ENCODE measurements around the gene SLC25A21.

Gene SLC25A21

DNA sequence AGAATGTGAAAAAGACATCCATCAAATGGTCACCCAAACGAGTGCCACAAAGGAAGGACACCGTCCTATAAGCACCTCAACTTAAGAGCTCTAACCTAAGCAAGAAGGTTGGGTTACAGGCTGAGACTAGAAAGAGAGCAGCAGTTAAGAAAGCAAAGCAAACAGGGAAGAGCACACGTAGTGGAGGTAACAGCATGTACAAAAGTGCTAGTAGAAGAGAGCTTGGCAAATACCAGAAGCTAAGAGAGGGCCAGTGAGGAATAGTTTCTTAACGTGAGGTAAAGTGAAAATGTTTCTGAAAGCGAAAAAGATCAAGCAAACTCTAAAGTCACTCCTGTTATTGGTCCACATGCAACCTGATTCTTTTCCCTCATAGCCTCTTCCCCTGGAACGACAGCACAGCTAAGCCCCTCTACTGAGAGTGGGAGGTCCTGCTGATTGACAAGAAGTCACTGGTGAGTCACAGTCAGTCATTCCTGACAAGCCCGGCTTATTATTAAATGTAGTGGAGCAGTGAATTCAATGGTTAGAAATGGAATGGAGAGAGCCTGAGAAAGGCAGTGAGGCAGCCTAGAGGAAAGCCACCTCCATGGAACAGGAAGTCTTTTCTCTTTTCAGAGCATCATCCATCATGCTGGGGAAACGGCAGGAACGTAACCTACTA lies 204.4 kb downstream of the SLC25A21 start:
- 75 to 81% methylated on average over 6 to 9 of the region's 9 CpGs for WGBS, 2 experiments (ENCODE audit: insufficient coverage in 2 of 2)
- Histone ChIP-seq H3K36me3 (ENCODE audit: control insufficient read depth, insufficient read depth, low read length) (no peaks in the 10 kb centered on the region), H3K9me3 (ENCODE audit: control insufficient read depth, low read length) (no peaks in the 10 kb centered on the region)

GRCh38 chr14:36955967-36956366 lies 216.4 kb downstream of the SLC25A21 start:
- Histone ChIP-seq H3K4me3 (ENCODE audit: extremely low read depth, insufficient read depth, low read length, poor library complexity, severe bottlenecking) (no peak overlapping the region), H3K4me1 (ENCODE audit: control insufficient read depth, insufficient read depth, low read length, poor library complexity, severe bottlenecking) (peaks cover 3% of the 10 kb centered on the region), H3K36me3 (ENCODE audit: control insufficient read depth, insufficient read depth, low read length) (no peaks in the 10 kb centered on the region), H3K27ac (ENCODE audit: low read depth, low read length, severe bottlenecking) (no peak overlapping the region), H3K9me3 (ENCODE audit: control insufficient read depth, low read length) (no peaks in the 10 kb centered on the region)
- WGBS, 2 experiments (ENCODE audit: insufficient coverage in 2 of 2), result 92% methylated on average over 5 of the region's 7 CpGs; no CpG with 5 or more reads in 1 of the 2 experiments

More for the DNA sequence above, 204.4 kb downstream of the SLC25A21 start:
- Histone ChIP-seq H3K4me1 (ENCODE audit: control insufficient read depth, insufficient read depth, low read length, poor library complexity, severe bottlenecking) (no peaks in the 10 kb centered on the region), H3K27ac (ENCODE audit: low read depth, low read length, severe bottlenecking) (no peak overlapping the region), H3K4me3 (ENCODE audit: extremely low read depth, insufficient read depth, low read length, poor library complexity, severe bottlenecking) (no peak overlapping the region)

- Histone ChIP-seq H3K27ac (ENCODE audit: low read depth, low read length, severe bottlenecking) (no peak overlapping the region), H3K4me3 (ENCODE audit: extremely low read depth, insufficient read depth, low read length, poor library complexity, severe bottlenecking) (no peak overlapping the region), H3K4me1 (ENCODE audit: control insufficient read depth, insufficient read depth, low read length, poor library complexity, severe bottlenecking) (peaks cover 3% of the 10 kb centered on the region), H3K36me3 (ENCODE audit: control insufficient read depth, insufficient read depth, low read length) (no peaks in the 10 kb centered on the region), H3K9me3 (ENCODE audit: control insufficient read depth, low read length) (no peaks in the 10 kb centered on the region)
These were observed 217.0 kb downstream of the SLC25A21 start for GRCh38 chr14:36955376-36955775.

DNA sequence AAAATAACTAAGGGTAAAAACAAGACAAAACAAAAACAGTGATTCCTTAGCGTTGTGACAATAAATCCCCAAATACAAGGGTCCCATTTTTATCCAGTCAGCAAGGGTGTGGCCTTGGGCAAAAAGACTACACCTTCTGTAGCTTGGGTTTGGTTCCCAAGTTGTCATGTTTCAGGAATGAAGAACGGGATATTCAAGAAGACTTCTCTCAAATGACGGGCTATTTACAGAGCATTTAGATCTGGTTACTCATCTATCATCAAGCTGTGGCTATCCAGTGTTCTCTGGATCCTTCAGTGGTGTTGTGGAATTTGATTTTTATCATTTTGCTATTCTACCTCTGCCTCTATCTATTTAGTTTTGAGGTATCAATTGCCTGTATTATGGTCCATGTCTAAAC lies 219.7 kb downstream of the SLC25A21 start:
- Histone ChIP-seq H3K36me3 (ENCODE audit: control insufficient read depth, insufficient read depth, low read length) (no peaks in the 10 kb centered on the region), H3K4me3 (ENCODE audit: extremely low read depth, insufficient read depth, low read length, poor library complexity, severe bottlenecking) (no peak overlapping the region), H3K4me1 (ENCODE audit: control insufficient read depth, insufficient read depth, low read length, poor library complexity, severe bottlenecking) (no peaks in the 10 kb centered on the region), H3K9me3 (ENCODE audit: control insufficient read depth, low read length) (no peaks in the 10 kb centered on the region), H3K27ac (ENCODE audit: low read depth, low read length, severe bottlenecking) (no peak overlapping the region)
- WGBS, 2 experiments (ENCODE audit: insufficient coverage in 2 of 2), result 83 to 90% methylated on average over 2 of the region's 3 CpGs

- H3K4me3 ChIP-seq (ENCODE audit: extremely low read depth, insufficient read depth, low read length, poor library complexity, severe bottlenecking), result no peak overlapping the region
- no peaks in the 10 kb centered on the region for H3K9me3 ChIP-seq (ENCODE audit: control insufficient read depth, low read length)
- no peak overlapping the region for H3K27ac ChIP-seq (ENCODE audit: low read depth, low read length, severe bottlenecking)
- no peaks in the 10 kb centered on the region for H3K4me1 ChIP-seq (ENCODE audit: control insufficient read depth, insufficient read depth, low read length, poor library complexity, severe bottlenecking)
- 67 to 100% methylated on average over 1 of the region's 2 CpGs for WGBS, 2 experiments (ENCODE audit: insufficient coverage in 2 of 2)
- no peaks in the 10 kb centered on the region for H3K36me3 ChIP-seq (ENCODE audit: control insufficient read depth, insufficient read depth, low read length)
These were observed 221.0 kb downstream of the SLC25A21 start for GRCh38 chr14:36951380-36951911.

DNA sequence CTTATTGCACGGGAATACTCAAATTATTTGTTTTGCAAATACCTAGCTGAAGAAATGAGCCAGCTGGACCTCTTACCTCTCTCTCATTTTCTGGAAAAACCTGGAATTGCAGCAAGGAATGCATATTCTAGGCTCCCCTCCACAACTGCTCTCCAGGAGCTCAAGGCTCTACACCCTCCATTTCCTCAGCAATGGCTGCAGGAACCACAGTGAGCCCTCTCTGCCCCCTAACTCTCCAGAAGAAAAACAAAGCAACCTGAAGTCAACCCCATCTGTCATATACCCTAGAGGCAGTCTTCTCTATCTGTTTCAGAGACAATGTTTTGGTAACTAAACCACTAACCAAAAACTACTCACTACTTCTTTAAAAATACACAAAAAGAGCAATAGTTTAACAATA lies 221.6 kb downstream of the SLC25A21 start:
- H3K4me1 ChIP-seq (ENCODE audit: control insufficient read depth, insufficient read depth, low read length, poor library complexity, severe bottlenecking), result no peaks in the 10 kb centered on the region
- H3K36me3 ChIP-seq (ENCODE audit: control insufficient read depth, insufficient read depth, low read length), result no peaks in the 10 kb centered on the region
- WGBS, 2 experiments (ENCODE audit: insufficient coverage in 2 of 2), result 78 to 83% methylated on average over 1 of the region's 1 CpG
- H3K4me3 ChIP-seq (ENCODE audit: extremely low read depth, insufficient read depth, low read length, poor library complexity, severe bottlenecking), result no peak overlapping the region
- no peak overlapping the region for H3K27ac ChIP-seq (ENCODE audit: low read depth, low read length, severe bottlenecking)
- no peaks in the 10 kb centered on the region for H3K9me3 ChIP-seq (ENCODE audit: control insufficient read depth, low read length)

DNA sequence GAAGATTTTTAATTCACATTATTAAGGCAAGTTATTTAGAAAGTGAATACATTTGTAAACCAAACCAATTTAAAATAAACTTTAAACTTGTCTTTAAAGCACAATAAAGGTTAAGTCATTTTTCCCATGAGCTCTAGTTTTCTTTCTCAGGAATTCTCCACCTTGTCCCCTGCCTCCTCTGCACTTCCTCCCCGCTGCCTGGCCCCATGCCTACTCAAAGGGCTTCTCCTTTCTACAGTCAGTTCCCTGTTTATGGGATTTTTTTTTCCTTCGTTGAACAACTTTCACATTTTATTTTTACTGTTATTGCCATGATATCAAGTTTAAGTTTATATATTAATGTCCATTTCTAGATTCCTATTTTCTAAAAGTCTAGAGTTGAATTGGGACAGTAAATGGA lies 223.0 kb downstream of the SLC25A21 start:
- WGBS, 2 experiments (ENCODE audit: insufficient coverage in 2 of 2), result 89% methylated on average over 1 of the region's 2 CpGs; no CpG with 5 or more reads in 1 of the 2 experiments
- Histone ChIP-seq H3K36me3 (ENCODE audit: control insufficient read depth, insufficient read depth, low read length) (no peaks in the 10 kb centered on the region), H3K4me3 (ENCODE audit: extremely low read depth, insufficient read depth, low read length, poor library complexity, severe bottlenecking) (no peak overlapping the region), H3K27ac (ENCODE audit: low read depth, low read length, severe bottlenecking) (no peak overlapping the region), H3K9me3 (ENCODE audit: control insufficient read depth, low read length) (no peaks in the 10 kb centered on the region), H3K4me1 (ENCODE audit: control insufficient read depth, insufficient read depth, low read length, poor library complexity, severe bottlenecking) (no peaks in the 10 kb centered on the region)

GRCh38 chr14:36948157-36948859 lies 224.1 kb downstream of the SLC25A21 start:
- Histone ChIP-seq H3K4me3 (ENCODE audit: extremely low read depth, insufficient read depth, low read length, poor library complexity, severe bottlenecking) (no peak overlapping the region), H3K36me3 (ENCODE audit: control insufficient read depth, insufficient read depth, low read length) (no peaks in the 10 kb centered on the region), H3K27ac (ENCODE audit: low read depth, low read length, severe bottlenecking) (no peak overlapping the region), H3K4me1 (ENCODE audit: control insufficient read depth, insufficient read depth, low read length, poor library complexity, severe bottlenecking) (no peaks in the 10 kb centered on the region), H3K9me3 (ENCODE audit: control insufficient read depth, low read length) (no peaks in the 10 kb centered on the region)
- no CpG with 5 or more reads among the region's 5 CpGs for WGBS, 2 experiments (ENCODE audit: insufficient coverage in 2 of 2)

- no peak overlapping the region for H3K27ac ChIP-seq (ENCODE audit: low read depth, low read length, severe bottlenecking)
- H3K9me3 ChIP-seq (ENCODE audit: control insufficient read depth, low read length), result no peaks in the 10 kb centered on the region
- H3K4me1 ChIP-seq (ENCODE audit: control insufficient read depth, insufficient read depth, low read length, poor library complexity, severe bottlenecking), result no peaks in the 10 kb centered on the region
- no peak overlapping the region for H3K4me3 ChIP-seq (ENCODE audit: extremely low read depth, insufficient read depth, low read length, poor library complexity, severe bottlenecking)
- WGBS, 2 experiments (ENCODE audit: insufficient coverage in 2 of 2), result 80% methylated on average over 1 of the region's 1 CpG; no CpG with 5 or more reads in 1 of the 2 experiments
- no peaks in the 10 kb centered on the region for H3K36me3 ChIP-seq (ENCODE audit: control insufficient read depth, insufficient read depth, low read length)
These were observed 225.0 kb downstream of the SLC25A21 start for GRCh38 chr14:36947362-36947761.

- no peak overlapping the region for H3K4me3 ChIP-seq (ENCODE audit: extremely low read depth, insufficient read depth, low read length, poor library complexity, severe bottlenecking)
- no peaks in the 10 kb centered on the region for H3K9me3 ChIP-seq (ENCODE audit: control insufficient read depth, low read length)
- 100% methylated on average over 1 of the region's 1 CpG; no CpG with 5 or more reads in 1 of the 2 experiments for WGBS, 2 experiments (ENCODE audit: insufficient coverage in 2 of 2)
- H3K27ac ChIP-seq (ENCODE audit: low read depth, low read length, severe bottlenecking), result no peak overlapping the region
- no peaks in the 10 kb centered on the region for H3K4me1 ChIP-seq (ENCODE audit: control insufficient read depth, insufficient read depth, low read length, poor library complexity, severe bottlenecking)
- H3K36me3 ChIP-seq (ENCODE audit: control insufficient read depth, insufficient read depth, low read length), result no peaks in the 10 kb centered on the region
These were observed 225.5 kb downstream of the SLC25A21 start for GRCh38 chr14:36946872-36947271.
